GM04504 (cell line): ENCODE results near the gene SRPRA.
"Not testable (repeated sequence)": the region's sequence is repeated elsewhere in the genome, so short reads cannot be mapped to it uniquely, and the experiment has no call there.

Experiments used
- DNase-seq: peaks from one replicate; pipeline ENCODE4 v3.0.0-alpha.2; 2012; ENCODE audit warnings: low read depth

Gene SRPRA

GRCh38 chr11:126268708-126269579, at the start of gene SRPRA, which contains the start of gene FOXRED1:
Gene SRPRA (minus strand): TSS chr11:126268895. CDS start chr11:126268804, 91 bp downstream.
Gene FOXRED1 (plus strand): TSS chr11:126269154. CDS start chr11:126269207, 53 bp downstream.
- peak; percentile 98 for DNase-seq

GRCh38 chr11:126317756-126318573, 49.3 kb upstream of the SRPRA start:
- DNase-seq: peak; percentile 75

- DNase-seq: no peak
Measured at GRCh38 chr11:126317432-126317755, 48.7 kb upstream of the SRPRA start.

GRCh38 chr11:126313826-126314225, 45.1 kb upstream of the SRPRA start:
- DNase-seq: no peak

- no peak for DNase-seq
Measured at GRCh38 chr11:126312961-126313360, 44.3 kb upstream of the SRPRA start.

GRCh38 chr11:126311401-126312291, 43.0 kb upstream of the SRPRA start:
- no peak for DNase-seq

- no peak for DNase-seq
Measured at GRCh38 chr11:126310992-126311310, 42.3 kb upstream of the SRPRA start.

- DNase-seq: peak; percentile 58
Measured at GRCh38 chr11:126310200-126310991, 41.7 kb upstream of the SRPRA start.

- not testable (repeated sequence) for DNase-seq
Measured at GRCh38 chr11:126308771-126309170, 40.1 kb upstream of the SRPRA start.

- no peak for DNase-seq
Measured at GRCh38 chr11:126308271-126308671, 39.6 kb upstream of the SRPRA start.

- DNase-seq: no peak
Measured at GRCh38 chr11:126307706-126308105, 39.0 kb upstream of the SRPRA start.

- DNase-seq: no peak
Measured at GRCh38 chr11:126305699-126306098, 37.0 kb upstream of the SRPRA start.

GRCh38 chr11:126304457-126305075, 35.9 kb upstream of the SRPRA start:
- no peak for DNase-seq

GRCh38 chr11:126303623-126304456, 35.1 kb upstream of the SRPRA start, which contains the start of gene DCPS:
Gene DCPS (plus strand): TSS chr11:126304060. CDS start chr11:126304081, 21 bp downstream.
- peak; percentile 85 for DNase-seq

- no peak for DNase-seq
Measured at GRCh38 chr11:126297004-126297403, 28.3 kb upstream of the SRPRA start.

- DNase-seq: no peak
Measured at GRCh38 chr11:126293726-126294125, 25.0 kb upstream of the SRPRA start.

- no peak for DNase-seq
Measured at GRCh38 chr11:126290887-126291286, 22.2 kb upstream of the SRPRA start.

- DNase-seq: no peak
Measured at GRCh38 chr11:126288237-126288636, 19.5 kb upstream of the SRPRA start.

GRCh38 chr11:126284829-126285228, 16.1 kb upstream of the SRPRA start:
- DNase-seq: peak; percentile 90
